VCaP (cell line): ENCODE measurements around the gene ODAD3.
A peak's percentile ranks its signal among the peaks of the same experiment; 100 is the strongest.
"Not testable (repeated sequence)": the region's sequence is repeated elsewhere in the genome, so short reads cannot be mapped to it uniquely, and the experiment has no call there.

Experiments
- H3K27ac ChIP-seq: fragments of 450-650 bp; 2 replicates; pipeline ENCODE4 v1.5.1; 2017
- TF ChIP-seq, protein P1 (sequence below): fragments of 450-650 bp; conservative IDR thresholded peaks from 2 replicates; pipeline ENCODE4 v1.5.1; 2017; ENCODE audit warnings: mild to moderate bottlenecking, moderate library complexity

Gene ODAD3

DNA sequence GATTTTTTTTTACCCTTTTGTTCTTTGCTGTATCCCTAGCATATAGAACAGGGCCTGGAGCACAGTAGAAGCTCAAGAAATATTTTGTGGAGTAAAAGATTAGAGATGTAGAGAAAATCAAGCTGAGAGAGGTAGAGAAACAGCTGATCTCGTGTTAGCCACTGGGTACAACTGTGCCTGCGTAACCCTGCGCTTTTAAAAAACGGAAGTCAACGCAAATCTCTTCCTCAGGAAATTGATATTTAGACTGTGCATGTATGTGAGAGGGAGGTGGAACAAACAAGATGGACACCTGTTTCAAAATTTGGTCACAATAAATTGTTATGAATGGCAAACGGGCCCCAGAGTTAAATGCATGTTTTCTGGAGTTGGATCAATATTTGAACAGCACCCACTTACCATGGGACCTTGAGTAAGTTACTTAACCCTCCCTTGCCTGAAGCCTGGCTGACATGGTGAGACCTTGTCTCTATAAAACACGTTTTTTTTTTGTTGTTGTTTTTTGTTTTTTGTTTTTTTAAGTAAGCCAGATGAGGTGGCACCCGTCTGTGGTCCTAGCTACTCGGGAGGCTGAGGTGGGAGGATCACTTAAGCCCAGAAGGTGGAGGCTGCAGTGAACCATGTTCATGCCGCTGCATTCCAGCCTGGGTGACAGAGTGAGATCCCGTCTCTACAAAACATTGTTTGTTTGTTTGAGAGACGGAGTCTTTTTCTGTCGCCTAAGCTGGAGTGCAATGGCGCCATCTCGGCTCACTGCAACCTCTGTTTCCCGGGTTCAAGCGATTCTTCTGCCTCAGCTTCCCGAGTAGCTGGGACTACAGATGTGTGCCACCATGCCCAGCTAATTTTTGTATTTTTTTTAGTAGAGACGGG is 47.5 kb downstream of the ODAD3 start:
- TF ChIP-seq, protein P1, sequence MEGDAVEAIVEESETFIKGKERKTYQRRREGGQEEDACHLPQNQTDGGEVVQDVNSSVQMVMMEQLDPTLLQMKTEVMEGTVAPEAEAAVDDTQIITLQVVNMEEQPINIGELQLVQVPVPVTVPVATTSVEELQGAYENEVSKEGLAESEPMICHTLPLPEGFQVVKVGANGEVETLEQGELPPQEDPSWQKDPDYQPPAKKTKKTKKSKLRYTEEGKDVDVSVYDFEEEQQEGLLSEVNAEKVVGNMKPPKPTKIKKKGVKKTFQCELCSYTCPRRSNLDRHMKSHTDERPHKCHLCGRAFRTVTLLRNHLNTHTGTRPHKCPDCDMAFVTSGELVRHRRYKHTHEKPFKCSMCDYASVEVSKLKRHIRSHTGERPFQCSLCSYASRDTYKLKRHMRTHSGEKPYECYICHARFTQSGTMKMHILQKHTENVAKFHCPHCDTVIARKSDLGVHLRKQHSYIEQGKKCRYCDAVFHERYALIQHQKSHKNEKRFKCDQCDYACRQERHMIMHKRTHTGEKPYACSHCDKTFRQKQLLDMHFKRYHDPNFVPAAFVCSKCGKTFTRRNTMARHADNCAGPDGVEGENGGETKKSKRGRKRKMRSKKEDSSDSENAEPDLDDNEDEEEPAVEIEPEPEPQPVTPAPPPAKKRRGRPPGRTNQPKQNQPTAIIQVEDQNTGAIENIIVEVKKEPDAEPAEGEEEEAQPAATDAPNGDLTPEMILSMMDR, result no peak
- H3K27ac ChIP-seq, result no peak overlapping the region

DNA sequence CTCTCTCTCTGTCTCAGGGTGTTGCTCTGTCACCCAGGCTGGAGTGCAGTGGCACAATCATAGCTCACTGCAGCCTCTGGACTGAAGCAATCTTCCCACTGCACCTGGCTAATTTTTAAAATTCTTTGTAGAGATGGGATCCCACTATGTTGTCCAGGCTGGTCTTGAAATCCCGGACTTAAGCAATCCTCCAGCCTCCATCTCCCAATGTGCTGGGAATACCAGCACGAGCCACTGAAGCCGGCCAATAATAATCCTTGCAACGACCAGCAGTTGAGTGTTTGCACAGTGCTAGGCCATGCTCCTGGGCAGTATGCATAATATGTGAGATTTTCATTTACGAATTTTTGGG is 50.2 kb downstream of the ODAD3 start:
- TF ChIP-seq, protein P1, result no peak
- H3K27ac ChIP-seq, result peak overlapping the region; percentile 65

DNA sequence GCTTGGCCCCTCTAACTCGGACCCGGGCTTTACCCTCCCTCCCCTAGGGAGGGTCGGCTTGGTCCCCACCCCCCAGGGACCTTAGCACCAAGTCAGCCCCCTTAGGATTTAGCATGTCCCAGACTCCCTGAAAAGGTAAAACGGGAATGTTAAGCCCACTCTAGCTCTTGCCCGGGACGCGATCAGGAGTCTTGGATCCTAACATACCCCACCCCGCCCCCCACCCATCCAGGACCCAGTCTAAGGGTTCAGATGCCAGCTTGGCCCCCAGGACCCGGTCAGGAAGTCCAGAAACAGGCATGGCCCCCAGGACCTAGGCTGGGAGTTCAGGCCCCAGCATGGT is 51.2 kb downstream of the ODAD3 start:
- peak overlapping the region; percentile 65 for H3K27ac ChIP-seq
- TF ChIP-seq, protein P1, result no peak

DNA sequence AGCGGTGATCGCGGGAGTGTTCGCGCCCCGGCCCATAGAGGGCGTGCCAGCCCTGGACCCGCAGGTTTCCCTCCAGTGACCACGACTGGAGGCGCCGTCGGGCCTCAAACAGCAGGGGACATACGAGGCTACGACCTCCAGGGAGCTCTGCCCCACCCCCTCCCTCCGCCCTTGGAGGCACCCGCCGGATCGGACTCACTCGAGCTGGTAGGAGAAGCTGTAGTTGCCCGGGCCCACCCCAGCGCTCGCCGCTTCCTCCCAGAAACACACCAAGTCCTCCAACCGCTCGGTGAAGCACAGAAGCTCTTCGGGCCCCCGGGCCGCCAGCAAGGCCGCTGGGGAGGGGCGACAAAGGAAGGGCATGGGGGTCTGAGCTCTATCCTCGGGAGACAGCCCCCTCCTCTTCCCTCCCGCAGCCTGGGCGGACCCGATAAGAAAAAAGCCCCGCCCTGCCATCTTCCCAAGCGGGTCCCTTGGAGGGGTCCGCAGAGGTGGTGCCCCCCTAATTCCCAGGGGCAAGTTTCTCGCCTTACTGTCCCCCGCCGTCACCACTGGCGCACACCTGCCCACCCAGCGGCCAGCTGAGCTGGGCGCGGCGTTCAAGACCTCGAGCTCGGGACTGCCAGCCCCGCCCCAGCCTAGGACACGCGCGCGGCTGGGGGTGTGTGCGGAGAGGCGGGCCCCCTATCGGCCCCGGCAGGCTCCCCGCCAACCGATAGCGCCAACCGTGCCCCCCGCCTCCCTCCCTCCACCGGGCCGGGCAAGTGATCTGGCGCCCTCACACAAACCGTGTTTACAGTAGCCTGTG is 51.8 kb downstream of the ODAD3 start:
- TF ChIP-seq, protein P1, result peak; percentile 81
- H3K27ac ChIP-seq, result peak overlapping the region; percentile 65; the same call in 1 of the 2 replicates

DNA sequence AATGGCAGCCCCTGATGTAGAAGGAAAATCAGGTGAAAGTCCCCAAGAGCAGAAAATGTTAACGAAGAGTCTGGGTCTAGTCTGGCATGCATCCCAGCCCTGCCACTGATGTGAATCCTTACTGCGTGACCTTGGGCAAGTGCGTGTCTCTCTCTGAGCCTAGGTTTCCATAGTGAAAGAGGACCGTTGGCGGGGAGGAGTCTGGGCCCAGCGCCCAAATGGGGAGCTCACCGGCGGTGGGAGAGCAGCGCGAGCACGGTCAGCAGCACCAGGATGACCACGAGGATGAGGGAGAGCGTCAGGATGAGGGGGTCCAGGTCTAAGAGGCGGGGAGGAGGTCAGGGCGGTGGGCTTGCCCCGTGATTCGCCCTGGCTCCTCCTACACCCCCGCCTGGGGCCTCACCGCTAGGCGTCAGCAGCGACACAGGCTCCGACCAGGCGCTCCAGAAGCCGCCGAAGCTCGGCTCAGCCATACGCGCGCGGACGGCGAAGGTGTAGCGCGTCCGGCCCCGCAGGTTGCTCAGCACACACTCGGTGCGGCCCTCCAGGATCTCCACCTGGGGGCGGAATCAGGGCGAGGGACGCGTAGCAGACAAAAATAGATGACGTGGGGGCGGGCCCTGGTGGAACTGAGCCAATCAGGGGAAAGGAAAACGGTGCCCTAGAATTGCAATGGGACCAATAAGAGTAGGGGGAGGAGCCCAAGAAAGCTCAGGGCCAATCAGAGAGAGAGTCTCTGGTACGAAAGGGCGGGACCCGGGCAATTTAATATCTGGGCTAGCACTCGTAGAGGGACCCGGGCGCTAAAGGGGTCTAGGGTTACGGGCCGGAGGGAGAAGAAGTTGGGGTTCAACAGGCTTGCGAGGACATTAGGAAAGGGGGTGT is 54.0 kb downstream of the ODAD3 start:
- TF ChIP-seq, protein P1, result peak; percentile 86
- H3K27ac ChIP-seq, result peak overlapping the region; percentile 86

DNA sequence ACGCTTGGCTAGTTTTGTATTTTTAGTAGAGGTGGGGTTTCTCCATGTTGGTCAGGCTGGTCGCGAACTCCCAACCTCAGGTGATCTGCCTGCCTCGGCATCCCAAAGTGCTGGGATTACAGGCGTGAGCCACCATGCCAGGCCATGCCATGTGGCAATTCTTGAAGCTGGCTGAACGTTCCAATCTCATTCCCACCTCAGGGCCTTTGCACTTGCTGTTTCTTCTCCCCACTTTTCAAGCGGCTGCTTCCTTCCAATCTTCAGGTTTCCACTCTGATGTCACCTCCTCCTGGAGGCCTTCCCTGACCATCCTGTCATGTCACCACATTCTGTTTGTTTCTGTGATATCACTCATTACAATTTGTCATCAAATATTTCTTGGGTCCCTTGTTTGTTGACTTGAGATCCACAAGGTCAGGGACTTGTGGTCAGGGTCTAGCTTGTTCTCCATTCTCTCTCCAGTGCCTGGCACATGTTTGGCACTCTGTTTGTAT is 55.0 kb downstream of the ODAD3 start:
- H3K27ac ChIP-seq, result peak overlapping the region; percentile 86
- TF ChIP-seq, protein P1, result no peak

DNA sequence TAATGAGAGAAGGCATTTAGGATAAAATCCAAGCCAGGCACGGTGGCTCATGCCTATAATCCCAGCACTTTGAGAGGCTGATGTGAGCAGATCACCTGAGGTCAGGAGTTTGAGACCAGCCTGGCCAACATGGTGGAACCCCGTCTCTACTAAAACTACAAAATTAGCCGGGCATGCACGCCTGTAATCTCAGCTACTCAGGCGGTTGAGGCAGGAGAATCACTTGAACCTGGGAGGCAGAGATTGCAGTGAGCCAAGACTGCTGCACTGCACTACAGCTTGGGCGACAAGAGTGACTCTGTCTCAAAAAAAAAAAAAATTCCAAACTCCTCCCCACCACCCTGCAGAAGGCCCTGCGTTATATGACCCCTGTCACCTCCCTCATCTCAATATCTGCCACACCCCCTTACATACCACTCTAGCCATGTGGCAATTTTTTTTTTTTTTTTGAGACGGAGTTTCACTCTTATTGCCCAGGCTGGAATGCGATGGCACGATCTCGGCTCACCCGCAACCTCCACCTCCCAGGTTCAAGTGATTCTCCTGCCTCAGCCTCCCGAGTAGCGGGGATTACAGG is 55.6 kb downstream of the ODAD3 start:
- H3K27ac ChIP-seq, result not testable (repeated sequence)
